ENCODE results near the gene LRRC73. TPM values are rescaled to one million over a fixed set of nuclear protein-coding genes. Genes with fewer than 3 reads are reported as not detected.

The LRRC73 gene, protein sequence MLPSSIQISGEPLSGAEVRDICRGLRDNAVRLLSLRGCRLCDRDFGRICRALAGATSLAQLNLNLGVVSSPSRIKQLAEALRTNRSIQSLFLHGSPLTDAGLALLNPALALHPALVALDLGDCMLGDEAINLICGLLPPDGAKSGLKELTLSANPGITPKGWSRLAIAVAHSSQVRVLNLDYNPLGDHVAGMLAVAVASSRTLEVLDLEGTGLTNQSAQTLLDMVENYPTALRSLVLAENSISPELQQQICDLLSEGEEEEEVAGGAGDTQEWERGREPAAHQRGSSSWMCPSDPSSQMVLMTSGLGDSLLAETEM
- 0.54 and 2.0 TPM in 2 replicates for total RNA-seq

GRCh38 chr6:43509984-43510826, at the start of gene LRRC73:
TSS of gene LRRC73 (minus strand) at chr6:43510346. CDS start at chr6:43509785, 561 bp downstream.

GRCh38 chr6:43516697-43517504, 6.8 kb upstream of the LRRC73 start, which contains the start of the genes POLR1C and YIPF3:
TSS of gene POLR1C (plus strand) at chr6:43517089. CDS start at chr6:43517110, 21 bp downstream.
TSS of gene YIPF3 (minus strand) at chr6:43516926. CDS start at chr6:43516807, 119 bp downstream.

DNA sequence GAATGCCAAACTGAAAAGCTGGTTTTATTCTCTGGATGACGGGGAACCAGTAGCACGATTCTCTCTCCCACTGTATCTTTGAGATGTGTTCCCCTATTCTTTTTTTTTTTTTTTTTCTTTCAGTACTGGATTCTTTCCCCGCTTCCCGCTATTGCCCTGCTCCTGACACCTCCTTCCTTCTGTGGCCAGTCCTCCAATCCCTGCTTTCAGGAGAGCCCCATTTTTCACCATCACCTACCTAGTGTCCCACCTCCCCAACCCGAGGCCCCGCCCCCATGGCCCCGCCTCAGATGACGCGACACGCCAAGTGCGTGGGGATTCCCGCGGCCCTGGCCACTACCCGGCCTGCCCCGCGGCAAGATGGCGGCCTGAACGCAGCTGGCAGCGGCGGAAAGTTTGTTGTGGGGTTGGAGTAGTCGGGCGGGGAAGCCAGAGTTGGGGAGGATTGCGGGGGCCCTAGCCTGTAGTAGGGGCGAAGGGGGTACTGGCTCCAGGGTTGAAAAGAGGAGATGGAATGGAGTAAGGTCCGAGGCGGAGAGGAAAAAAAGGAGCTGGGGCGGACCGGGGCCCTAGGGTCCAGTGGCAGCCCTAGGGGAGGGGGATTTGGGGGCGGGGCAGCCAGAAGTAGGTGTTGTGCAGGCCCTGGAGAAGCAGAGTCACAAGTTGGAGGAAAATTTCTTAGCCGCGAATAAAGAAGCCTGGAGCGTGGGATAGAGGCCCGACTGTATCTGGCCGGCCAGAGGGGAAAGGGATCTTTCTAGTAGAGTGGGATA, 32.7 kb downstream of the LRRC73 start, which contains the start of gene TJAP1:
Gene TJAP1, plus strand, starts transcription at position 336 of the 773 bp plus-strand sequence. CDS start 21,432 bp downstream, outside the sequence.

Small RNA genes within 50 kb of the gene (small RNA-seq; reads per million reads assigned to genes)
- gene RF00426: not detected
- gene RNU6-1113P: not detected

Other genes starting within 250 kb of the LRRC73 start
- not detected in 2 replicates for gene SLC22A7, start 212.1 kb downstream of the LRRC73 start, total RNA-seq
- 2.4 TPM in 1 of 2 replicates, not detected in the other for gene CRIP3, start 201.5 kb downstream of the LRRC73 start, total RNA-seq
- gene ZNF318, start 140.7 kb downstream of the LRRC73 start, total RNA-seq: 20.8 and 25.6 TPM in 2 replicates
- gene ABCC10, start 82.8 kb downstream of the LRRC73 start, total RNA-seq: 24.0 and 28.3 TPM in 2 replicates
- 6.8 and 11.0 TPM in 2 replicates for gene DLK2, start 54.8 kb downstream of the LRRC73 start, total RNA-seq
- gene TJAP1, start 32.8 kb downstream of the LRRC73 start, total RNA-seq: 19.0 and 19.6 TPM in 2 replicates
- 97.8 and 122 TPM in 2 replicates for gene YIPF3, start 6.6 kb upstream of the LRRC73 start, total RNA-seq
- gene POLR1C, start 6.7 kb upstream of the LRRC73 start, total RNA-seq: 23.9 and 27.7 TPM in 2 replicates
- gene XPO5, start 65.7 kb upstream of the LRRC73 start, total RNA-seq: 21.2 and 27.8 TPM in 2 replicates
- gene POLH, start 65.8 kb upstream of the LRRC73 start, total RNA-seq: 16.5 and 31.4 TPM in 2 replicates
- gene GTPBP2, start 118.9 kb upstream of the LRRC73 start, total RNA-seq: 46.6 and 55.4 TPM in 2 replicates
- gene MAD2L1BP, start 125.5 kb upstream of the LRRC73 start, total RNA-seq: 20.8 and 25.1 TPM in 2 replicates
- 0.43 and 2.4 TPM in 2 replicates for gene RSPH9, start 134.7 kb upstream of the LRRC73 start, total RNA-seq
- 27.1 and 35.7 TPM in 2 replicates for gene MRPS18A, start 177.4 kb upstream of the LRRC73 start, total RNA-seq

Data from placental epithelial cell (primary cell).